ENCODE results near the gene SIT1.

Gene SIT1

DNA sequence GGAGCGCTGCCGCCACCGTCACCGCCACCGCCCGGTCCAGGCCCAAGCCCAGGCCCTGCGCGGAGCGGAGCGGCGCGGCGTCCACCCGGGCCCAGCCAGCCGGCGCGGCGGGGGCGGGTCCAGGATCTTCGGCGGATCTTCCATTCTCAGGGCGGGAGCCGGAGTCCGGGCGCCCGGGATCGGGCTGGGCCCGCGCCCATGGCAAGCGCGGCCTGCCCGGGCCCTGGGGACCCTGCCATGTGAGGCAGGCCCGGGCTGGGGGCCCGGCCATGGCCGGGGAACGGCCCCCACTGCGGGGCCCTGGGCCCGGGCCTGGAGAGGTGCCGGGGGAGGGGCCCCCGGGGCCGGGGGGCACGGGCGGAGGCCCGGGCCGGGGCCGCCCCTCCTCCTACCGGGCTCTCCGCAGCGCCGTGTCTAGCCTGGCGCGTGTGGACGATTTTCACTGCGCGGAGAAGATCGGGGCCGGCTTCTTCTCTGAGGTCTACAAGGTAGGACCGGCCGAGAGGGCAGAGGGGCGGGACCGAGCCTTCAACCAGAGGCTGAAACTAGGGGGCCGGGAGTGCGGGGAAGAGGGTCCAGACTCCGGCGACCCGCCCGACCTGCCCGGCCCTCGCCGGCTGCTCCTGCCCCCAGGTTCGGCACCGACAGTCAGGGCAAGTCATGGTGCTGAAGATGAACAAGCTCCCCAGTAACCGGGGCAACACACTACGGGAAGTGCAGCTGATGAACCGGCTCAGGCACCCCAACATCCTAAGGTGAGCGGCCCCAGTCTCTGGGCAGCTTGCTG lies 45.2 kb downstream of the SIT1 start:
- ATAC-seq = no peak
- TF ChIP-seq, protein P1, sequence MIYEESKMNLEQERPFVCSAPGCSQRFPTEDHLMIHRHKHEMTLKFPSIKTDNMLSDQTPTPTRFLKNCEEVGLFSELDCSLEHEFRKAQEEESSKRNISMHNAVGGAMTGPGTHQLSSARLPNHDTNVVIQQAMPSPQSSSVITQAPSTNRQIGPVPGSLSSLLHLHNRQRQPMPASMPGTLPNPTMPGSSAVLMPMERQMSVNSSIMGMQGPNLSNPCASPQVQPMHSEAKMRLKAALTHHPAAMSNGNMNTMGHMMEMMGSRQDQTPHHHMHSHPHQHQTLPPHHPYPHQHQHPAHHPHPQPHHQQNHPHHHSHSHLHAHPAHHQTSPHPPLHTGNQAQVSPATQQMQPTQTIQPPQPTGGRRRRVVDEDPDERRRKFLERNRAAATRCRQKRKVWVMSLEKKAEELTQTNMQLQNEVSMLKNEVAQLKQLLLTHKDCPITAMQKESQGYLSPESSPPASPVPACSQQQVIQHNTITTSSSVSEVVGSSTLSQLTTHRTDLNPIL (CRISPR knock-in tag; IDR thresholded peaks at IDR 0.05; ENCODE audit: low read depth) = no peak
- TF ChIP-seq RARB (CRISPR knock-in tag; IDR thresholded peaks at IDR 0.05) (no peak), TCF4 (CRISPR knock-in tag; IDR thresholded peaks at IDR 0.05; ENCODE audit: borderline replicate concordance) (no peak)

DNA sequence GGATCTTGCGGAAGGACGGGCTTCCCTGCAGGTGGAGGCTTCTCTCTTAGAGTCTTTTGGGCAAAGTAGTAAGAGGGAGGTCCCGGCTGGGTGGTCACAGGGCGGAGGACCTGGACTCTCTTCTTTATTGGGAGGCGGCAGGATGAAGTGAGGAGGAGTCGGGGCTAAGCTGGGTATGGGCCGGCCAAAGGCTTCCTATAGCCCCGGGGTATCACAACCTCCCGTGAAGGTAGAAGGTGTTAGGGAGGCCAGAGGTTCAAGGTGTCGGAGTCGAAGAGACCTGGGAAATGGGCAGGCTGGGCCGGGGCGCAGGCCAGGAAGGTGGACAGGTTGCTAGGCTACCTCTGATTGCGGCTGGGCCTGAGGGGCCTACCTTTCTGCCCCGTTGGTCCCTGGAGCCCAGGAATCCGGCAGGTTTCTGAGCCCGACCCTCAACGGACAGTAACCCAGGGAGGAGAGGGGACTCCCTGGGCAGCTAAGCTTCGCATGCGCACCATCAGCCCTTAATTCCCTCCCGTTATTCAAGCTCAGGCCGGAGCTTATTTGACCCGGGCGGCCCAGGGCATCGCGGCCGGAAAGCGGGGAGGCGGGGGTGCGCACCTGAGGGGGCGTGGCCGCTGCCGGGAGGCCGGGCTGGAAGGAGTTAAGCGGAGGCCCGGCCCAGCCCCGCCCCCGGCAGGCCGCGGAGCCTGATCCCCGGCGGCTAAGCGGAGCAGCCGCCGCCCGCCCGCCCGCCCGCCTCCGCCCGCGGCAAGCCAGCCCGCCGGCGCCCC lies 46.0 kb downstream of the SIT1 start, which contains the start of gene TESK1:
Gene TESK1 (plus strand): TSS at position 685 of the 773 bp plus-strand sequence. CDS start 358 bp downstream, outside the sequence.
- TF ChIP-seq, protein P2, sequence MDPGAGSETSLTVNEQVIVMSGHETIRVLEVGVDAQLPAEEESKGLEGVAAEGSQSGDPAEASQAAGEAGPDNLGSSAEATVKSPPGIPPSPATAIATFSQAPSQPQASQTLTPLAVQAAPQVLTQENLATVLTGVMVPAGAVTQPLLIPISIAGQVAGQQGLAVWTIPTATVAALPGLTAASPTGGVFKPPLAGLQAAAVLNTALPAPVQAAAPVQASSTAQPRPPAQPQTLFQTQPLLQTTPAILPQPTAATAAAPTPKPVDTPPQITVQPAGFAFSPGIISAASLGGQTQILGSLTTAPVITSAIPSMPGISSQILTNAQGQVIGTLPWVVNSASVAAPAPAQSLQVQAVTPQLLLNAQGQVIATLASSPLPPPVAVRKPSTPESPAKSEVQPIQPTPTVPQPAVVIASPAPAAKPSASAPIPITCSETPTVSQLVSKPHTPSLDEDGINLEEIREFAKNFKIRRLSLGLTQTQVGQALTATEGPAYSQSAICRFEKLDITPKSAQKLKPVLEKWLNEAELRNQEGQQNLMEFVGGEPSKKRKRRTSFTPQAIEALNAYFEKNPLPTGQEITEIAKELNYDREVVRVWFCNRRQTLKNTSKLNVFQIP (CRISPR knock-in tag; IDR thresholded peaks at IDR 0.05; ENCODE audit: borderline replicate concordance, low read depth) = no peak
- no peak for TF ChIP-seq ARNTL (CRISPR knock-in tag; IDR thresholded peaks at IDR 0.05; ENCODE audit: borderline replicate concordance, low read depth)

DNA sequence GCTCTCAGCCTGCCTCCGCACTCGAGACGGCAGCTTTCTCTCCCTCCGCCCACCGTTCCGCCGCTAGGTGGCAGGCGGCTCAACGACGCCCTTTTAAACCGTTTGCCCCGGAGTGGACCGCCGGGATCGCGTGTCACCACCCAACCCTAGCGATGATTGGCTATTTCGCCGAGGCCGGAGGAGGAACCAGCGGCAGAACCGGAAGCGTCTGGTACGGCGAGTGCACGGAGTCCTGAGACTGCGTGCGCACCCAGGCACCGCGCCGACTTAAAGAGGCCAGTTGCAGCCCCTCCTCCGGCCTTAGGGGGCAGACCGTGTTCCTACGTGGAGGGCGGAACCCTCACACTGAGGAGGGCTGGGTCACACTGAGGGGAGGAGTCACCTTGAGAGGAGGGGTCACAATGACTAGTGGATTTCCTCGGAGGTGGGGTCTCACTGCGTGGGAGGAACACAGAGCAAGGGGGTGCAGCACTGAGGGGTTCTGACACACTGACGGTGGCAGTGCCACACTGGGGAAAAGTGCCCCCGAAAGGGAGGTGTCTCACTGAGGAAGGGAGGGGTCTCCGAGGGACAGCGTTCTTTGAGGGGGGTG lies 46.6 kb downstream of the SIT1 start:
- TF ChIP-seq TOX (CRISPR knock-in tag; IDR thresholded peaks at IDR 0.05; ENCODE audit: borderline replicate concordance) = no peak
- TF ChIP-seq, protein P3, sequence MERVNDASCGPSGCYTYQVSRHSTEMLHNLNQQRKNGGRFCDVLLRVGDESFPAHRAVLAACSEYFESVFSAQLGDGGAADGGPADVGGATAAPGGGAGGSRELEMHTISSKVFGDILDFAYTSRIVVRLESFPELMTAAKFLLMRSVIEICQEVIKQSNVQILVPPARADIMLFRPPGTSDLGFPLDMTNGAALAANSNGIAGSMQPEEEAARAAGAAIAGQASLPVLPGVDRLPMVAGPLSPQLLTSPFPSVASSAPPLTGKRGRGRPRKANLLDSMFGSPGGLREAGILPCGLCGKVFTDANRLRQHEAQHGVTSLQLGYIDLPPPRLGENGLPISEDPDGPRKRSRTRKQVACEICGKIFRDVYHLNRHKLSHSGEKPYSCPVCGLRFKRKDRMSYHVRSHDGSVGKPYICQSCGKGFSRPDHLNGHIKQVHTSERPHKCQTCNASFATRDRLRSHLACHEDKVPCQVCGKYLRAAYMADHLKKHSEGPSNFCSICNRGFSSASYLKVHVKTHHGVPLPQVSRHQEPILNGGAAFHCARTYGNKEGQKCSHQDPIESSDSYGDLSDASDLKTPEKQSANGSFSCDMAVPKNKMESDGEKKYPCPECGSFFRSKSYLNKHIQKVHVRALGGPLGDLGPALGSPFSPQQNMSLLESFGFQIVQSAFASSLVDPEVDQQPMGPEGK (CRISPR knock-in tag; IDR thresholded peaks at IDR 0.05; ENCODE audit: borderline replicate concordance) = peak; percentile 77
- peak; percentile 94 for ATAC-seq

More for the DNA sequence above, 46.0 kb downstream of the SIT1 start, which contains the start of gene TESK1:
- peak; percentile 45 for ATAC-seq

DNA sequence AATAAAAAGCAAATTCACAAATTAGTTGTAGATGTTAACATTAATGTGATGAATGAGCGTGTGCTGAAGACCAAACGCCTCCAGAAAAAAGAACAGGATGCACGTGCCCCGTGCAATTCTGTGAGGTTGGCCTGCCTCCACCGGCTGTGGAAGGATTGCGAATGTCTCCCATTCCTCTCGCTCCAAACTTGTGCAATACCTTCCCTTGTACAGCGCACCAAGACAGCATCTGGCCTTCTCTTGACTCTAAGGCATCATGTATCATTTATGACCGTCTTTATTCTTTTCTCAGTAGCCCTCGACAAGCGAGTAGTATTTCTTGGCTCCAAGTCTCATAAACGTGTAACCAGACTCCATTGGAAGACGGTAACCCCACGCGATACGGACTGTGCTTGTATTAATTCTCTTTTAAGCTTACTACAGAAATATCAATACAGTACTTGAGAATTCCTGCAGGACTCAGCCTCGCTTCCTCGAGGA lies 47.2 kb downstream of the SIT1 start:
- no peak for ATAC-seq
- TF ChIP-seq, protein P4, sequence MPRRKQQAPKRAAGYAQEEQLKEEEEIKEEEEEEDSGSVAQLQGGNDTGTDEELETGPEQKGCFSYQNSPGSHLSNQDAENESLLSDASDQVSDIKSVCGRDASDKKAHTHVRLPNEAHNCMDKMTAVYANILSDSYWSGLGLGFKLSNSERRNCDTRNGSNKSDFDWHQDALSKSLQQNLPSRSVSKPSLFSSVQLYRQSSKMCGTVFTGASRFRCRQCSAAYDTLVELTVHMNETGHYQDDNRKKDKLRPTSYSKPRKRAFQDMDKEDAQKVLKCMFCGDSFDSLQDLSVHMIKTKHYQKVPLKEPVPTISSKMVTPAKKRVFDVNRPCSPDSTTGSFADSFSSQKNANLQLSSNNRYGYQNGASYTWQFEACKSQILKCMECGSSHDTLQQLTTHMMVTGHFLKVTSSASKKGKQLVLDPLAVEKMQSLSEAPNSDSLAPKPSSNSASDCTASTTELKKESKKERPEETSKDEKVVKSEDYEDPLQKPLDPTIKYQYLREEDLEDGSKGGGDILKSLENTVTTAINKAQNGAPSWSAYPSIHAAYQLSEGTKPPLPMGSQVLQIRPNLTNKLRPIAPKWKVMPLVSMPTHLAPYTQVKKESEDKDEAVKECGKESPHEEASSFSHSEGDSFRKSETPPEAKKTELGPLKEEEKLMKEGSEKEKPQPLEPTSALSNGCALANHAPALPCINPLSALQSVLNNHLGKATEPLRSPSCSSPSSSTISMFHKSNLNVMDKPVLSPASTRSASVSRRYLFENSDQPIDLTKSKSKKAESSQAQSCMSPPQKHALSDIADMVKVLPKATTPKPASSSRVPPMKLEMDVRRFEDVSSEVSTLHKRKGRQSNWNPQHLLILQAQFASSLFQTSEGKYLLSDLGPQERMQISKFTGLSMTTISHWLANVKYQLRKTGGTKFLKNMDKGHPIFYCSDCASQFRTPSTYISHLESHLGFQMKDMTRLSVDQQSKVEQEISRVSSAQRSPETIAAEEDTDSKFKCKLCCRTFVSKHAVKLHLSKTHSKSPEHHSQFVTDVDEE (CRISPR knock-in tag; IDR thresholded peaks at IDR 0.05) = no peak
- TF ChIP-seq, protein P3 (CRISPR knock-in tag; IDR thresholded peaks at IDR 0.05; ENCODE audit: borderline replicate concordance) = no peak
- TF ChIP-seq GLIS3 (CRISPR knock-in tag; IDR thresholded peaks at IDR 0.05) = no peak
- no peak for TF ChIP-seq TCF4 (CRISPR knock-in tag; IDR thresholded peaks at IDR 0.05; ENCODE audit: borderline replicate concordance)
- no peak for TF ChIP-seq PPARA (CRISPR knock-in tag; IDR thresholded peaks at IDR 0.05; ENCODE audit: borderline replicate concordance)
- no peak for TF ChIP-seq SNAI2 (CRISPR knock-in tag; IDR thresholded peaks at IDR 0.05)
- TF ChIP-seq ISL1 (CRISPR knock-in tag; IDR thresholded peaks at IDR 0.05) = no peak
- no peak for TF ChIP-seq ZC3H10 (CRISPR knock-in tag; IDR thresholded peaks at IDR 0.05)
- no peak for TF ChIP-seq BACH2 (CRISPR knock-in tag; IDR thresholded peaks at IDR 0.05; ENCODE audit: borderline replicate concordance)
- TF ChIP-seq ZFP30 (CRISPR knock-in tag; IDR thresholded peaks at IDR 0.05) = no peak
- no peak for TF ChIP-seq ZNF565 (CRISPR knock-in tag; conservative IDR thresholded peaks at IDR 0.05; ENCODE audit: low read depth)
- TF ChIP-seq RARB (CRISPR knock-in tag; IDR thresholded peaks at IDR 0.05) = no peak
